ENCODE results near the gene NUP160. TPM values are rescaled to one million over a fixed set of nuclear protein-coding genes. Genes with fewer than 3 reads are reported as not detected.

Gene NUP160
- total RNA-seq, 1 donor from 2014 or later, result 52.5 TPM

Small RNA genes lying within 50 kb of the gene (small RNA-seq; reads per million reads assigned to genes)
- gene AC021443.1 (ENCODE audit: low replicate concordance) (not detected), gene RF00019 (ENCODE audit: low replicate concordance) (not detected), gene RNA5SP340 (ENCODE audit: low replicate concordance) (not detected)

Other genes with a start within 250 kb of the NUP160 start
- 44.9 TPM for gene MTCH2, start 205.8 kb downstream of the NUP160 start, total RNA-seq
- 5.1 TPM for gene AGBL2, start 133.0 kb downstream of the NUP160 start, total RNA-seq
- 122 TPM for gene FNBP4, start 81.0 kb downstream of the NUP160 start, total RNA-seq
- 8.9 TPM for gene PTPRJ, start 132.2 kb upstream of the NUP160 start, total RNA-seq

Data from tongue (tissue), 2 donors.